Measurements from ENCODE around the gene ABCC3.

- TF ChIP-seq CTCF (IDR thresholded peaks at IDR 0.05) = no peak
- TF ChIP-seq POLR2A (IDR thresholded peaks at IDR 0.05) = no peak
These were observed 61.7 kb downstream of the ABCC3 start for GRCh38 chr17:50696365-50696879.

All from lower leg skin (tissue), 3 donors.